Sigmoid colon (tissue), 7 donors: Measurements from ENCODE around the gene B3GLCT. TPM values are rescaled to one million over a fixed set of nuclear protein-coding genes. Genes with fewer than 3 reads are reported as not detected.

ENCODE experiments used
- DNase-seq: peaks from one replicate; pipeline ENCODE4 v3.0.0-alpha.2; 2019
- H3K27ac ChIP-seq, 4 donors: fragments of 200-600 bp; sonication (generic); one replicate each; pipeline ENCODE4 v1.5.1; 2016 to 2019; ENCODE audit warnings: mild to moderate bottlenecking in 1 of 4
- H3K27me3 ChIP-seq, 3 donors: fragments of 200-600 bp; sonication (generic); one replicate each; pipeline ENCODE4 v1.5.1; 2019; ENCODE audit warnings: mild to moderate bottlenecking in 1 of 3
- H3K36me3 ChIP-seq, 4 donors: fragments of 200-600 bp; sonication (generic); one replicate each; pipeline ENCODE4 v1.5.1; 2016 to 2019
- H3K4me1 ChIP-seq, 4 donors: fragments of 200-600 bp; sonication (generic); one replicate each; pipeline ENCODE4 v1.5.1; 2017 to 2019
- H3K4me3 ChIP-seq, 4 donors: fragments of 200-600 bp; sonication (generic); one replicate each; pipeline ENCODE4 v1.5.1; 2017 to 2019; ENCODE audit warnings: mild to moderate bottlenecking in 2 of 4, moderate library complexity in 1 of 4
- H3K9me3 ChIP-seq, 4 donors: fragments of 200-600 bp in 3 of 4; sonication (generic) in 3 of 4; one replicate each; pipeline versions ENCODE4 v1.5.1 to v1.6.1; 2013 to 2019
- EP300 ChIP-seq, 4 donors: sonication (generic); formaldehyde crosslinking; IDR thresholded peaks; one replicate each; pipeline ENCODE4 v1.6.1; 2017; ENCODE audit warnings: antibody characterized with exemption in 4 of 4
- POLR2A ChIP-seq, 2 donors: fragments of 450-650 bp; IDR thresholded peaks; one replicate each; pipeline ENCODE4 v1.6.1; 2016; ENCODE audit warnings: antibody characterized with exemption in 2 of 2, mild to moderate bottlenecking in 2 of 2, moderate library complexity in 2 of 2
- POLR2AphosphoS5 ChIP-seq, 4 donors: sonication (generic); formaldehyde crosslinking; IDR thresholded peaks; one replicate each; pipeline ENCODE4 v1.6.1; 2017; ENCODE audit warnings: antibody characterized with exemption in 4 of 4
- WGBS, 2 donors: extraction: QIAGEN DNeasy Blood & Tissue Kit; methylation state at CpG; one replicate each; pipeline ENCODE4 v1.1.7; 2013; 5-methylcytosine and 5-hydroxymethylcytosine counted together
- intact Hi-C: fragments of 100-400 bp; cut with DNase I; formaldehyde crosslinking; loops from one replicate; pipeline ENCODE4 v1.15.1; 2023
- polyA plus RNA-seq, 3 donors: library from polyadenylated mRNA; stranded (reverse); fragments of 200-250 nt; gene quantifications; one replicate each; pipeline ENCODE4 v1.2.3, GENCODE V29; 2013
- total RNA-seq, 4 donors: library from RNA; depleted of rRNA; stranded (reverse); fragments of >200 nt; gene quantifications; one replicate each; pipeline ENCODE4 v1.1.0, GENCODE V29; 2016
- TF ChIP-seq, protein P1 (sequence below), 4 experiments: fragments of 450-650 bp in 3 of 4; fragments of 200-600 bp in 1 of 4; IDR thresholded peaks; one replicate each; pipeline ENCODE4 v1.5.1; 2016 to 2019; ENCODE audit warnings: antibody characterized with exemption in 4 of 4, mild to moderate bottlenecking in 3 of 4, moderate library complexity in 2 of 4
- donor health status: healthy with polysubstance abuse.
- donor health status: Bipolar disorder and iron deficiency.
- donor health status: healthy.

Gene B3GLCT
- total and polyA plus RNA-seq, 7 donors, result 0.60 to 7.5 (median 5.8) TPM

DNA sequence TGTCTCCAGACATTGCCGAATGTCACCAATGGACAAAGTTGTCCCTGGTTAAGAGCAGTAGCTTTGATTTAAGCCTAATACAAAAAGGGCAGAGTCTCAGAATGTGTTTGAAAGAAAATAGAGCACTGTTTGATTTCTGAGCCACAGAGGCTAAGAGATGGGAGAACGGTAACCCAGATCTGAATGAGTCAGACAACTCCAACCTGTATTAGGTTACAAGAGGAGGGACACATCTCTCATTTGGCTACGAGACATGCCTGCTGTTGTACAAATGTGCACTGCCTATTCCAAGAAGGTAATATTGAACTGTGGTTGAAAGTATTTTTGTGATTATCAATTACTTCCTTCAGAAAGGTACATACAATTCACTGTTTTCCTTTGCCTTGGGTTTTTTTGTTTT lies 33.2 kb upstream of the B3GLCT start:
- Histone ChIP-seq H3K27me3 (no peaks in the 10 kb centered on the region), H3K4me1 (peaks cover 0 to 5% (median 2%) of the 10 kb centered on the region in 4 donors), H3K36me3 (no peaks in the 10 kb centered on the region), H3K27ac (no peak overlapping the region), H3K4me3 (no peak overlapping the region), H3K9me3 (no peaks in the 10 kb centered on the region)
- TF ChIP-seq EP300 (IDR thresholded peaks at IDR 0.05) (no peak), POLR2AphosphoS5 (IDR thresholded peaks at IDR 0.05) (no peak)
- DNase-seq, result no peak
- intact Hi-C loops, result loop anchor here (10.0 kb wide), 1 partner anchor 292 kb away; no protein-coding TSS in a partner anchor
- 91 to 97% methylated on average over 3 of the region's 3 CpGs for WGBS, 2 donors

DNA sequence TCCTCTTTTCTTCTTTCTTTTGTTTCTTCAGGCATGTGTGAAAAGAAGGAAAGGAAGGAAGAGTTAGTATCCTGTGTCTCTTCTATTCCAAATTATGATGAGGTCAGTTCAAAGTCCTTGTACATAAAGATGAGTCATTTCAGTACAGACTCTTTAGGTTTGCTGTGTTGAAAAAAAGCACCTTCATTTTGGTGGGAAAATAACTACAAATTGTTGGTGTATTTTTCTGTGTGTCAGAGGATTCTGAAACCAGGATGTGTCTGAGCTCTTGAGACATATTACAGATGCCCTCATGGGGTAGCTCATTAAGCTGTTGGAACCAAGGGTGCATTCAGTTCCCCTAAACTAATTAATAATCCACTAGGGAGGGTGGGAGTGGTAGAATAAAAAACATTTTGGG lies 32.3 kb upstream of the B3GLCT start:
- no peaks in the 10 kb centered on the region for H3K36me3 ChIP-seq
- no peaks in the 10 kb centered on the region for H3K9me3 ChIP-seq
- TF ChIP-seq POLR2A (IDR thresholded peaks at IDR 0.05), result no peak
- TF ChIP-seq EP300 (IDR thresholded peaks at IDR 0.05), result no peak
- no peak for TF ChIP-seq POLR2AphosphoS5 (IDR thresholded peaks at IDR 0.05)
- TF ChIP-seq, protein P1, sequence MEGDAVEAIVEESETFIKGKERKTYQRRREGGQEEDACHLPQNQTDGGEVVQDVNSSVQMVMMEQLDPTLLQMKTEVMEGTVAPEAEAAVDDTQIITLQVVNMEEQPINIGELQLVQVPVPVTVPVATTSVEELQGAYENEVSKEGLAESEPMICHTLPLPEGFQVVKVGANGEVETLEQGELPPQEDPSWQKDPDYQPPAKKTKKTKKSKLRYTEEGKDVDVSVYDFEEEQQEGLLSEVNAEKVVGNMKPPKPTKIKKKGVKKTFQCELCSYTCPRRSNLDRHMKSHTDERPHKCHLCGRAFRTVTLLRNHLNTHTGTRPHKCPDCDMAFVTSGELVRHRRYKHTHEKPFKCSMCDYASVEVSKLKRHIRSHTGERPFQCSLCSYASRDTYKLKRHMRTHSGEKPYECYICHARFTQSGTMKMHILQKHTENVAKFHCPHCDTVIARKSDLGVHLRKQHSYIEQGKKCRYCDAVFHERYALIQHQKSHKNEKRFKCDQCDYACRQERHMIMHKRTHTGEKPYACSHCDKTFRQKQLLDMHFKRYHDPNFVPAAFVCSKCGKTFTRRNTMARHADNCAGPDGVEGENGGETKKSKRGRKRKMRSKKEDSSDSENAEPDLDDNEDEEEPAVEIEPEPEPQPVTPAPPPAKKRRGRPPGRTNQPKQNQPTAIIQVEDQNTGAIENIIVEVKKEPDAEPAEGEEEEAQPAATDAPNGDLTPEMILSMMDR (IDR thresholded peaks at IDR 0.05), result no peak
- no peak overlapping the region for H3K4me3 ChIP-seq
- intact Hi-C loops, result loop anchor here (10.0 kb wide), 1 partner anchor 293 kb away; no protein-coding TSS in a partner anchor
- DNase-seq, result no peak
- H3K4me1 ChIP-seq, result peaks cover 0 to 5% (median 2%) of the 10 kb centered on the region in 4 donors
- no peaks in the 10 kb centered on the region for H3K27me3 ChIP-seq
- no peak overlapping the region for H3K27ac ChIP-seq

DNA sequence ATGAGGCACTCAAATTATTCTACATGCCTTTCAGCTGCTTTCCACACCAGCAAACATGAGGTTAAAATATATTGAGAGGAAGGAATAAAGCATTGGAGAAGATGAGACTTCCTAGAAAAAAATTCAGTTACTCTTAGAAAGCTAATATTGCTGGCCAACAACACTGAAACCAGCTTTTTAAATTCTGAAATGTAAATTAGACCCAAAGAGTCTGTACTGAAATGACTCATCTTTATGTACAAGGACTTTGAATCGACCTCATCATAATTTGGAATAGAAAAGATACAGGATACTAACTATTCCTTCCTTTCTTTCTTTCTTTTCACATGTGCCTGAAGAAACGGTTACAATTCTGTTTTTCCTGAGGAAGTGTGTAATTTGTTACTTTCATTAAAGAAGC lies 31.6 kb upstream of the B3GLCT start:
- H3K27ac ChIP-seq, result no peak overlapping the region
- 33 to 39% methylated on average over 2 of the region's 2 CpGs for WGBS, 2 donors

DNA sequence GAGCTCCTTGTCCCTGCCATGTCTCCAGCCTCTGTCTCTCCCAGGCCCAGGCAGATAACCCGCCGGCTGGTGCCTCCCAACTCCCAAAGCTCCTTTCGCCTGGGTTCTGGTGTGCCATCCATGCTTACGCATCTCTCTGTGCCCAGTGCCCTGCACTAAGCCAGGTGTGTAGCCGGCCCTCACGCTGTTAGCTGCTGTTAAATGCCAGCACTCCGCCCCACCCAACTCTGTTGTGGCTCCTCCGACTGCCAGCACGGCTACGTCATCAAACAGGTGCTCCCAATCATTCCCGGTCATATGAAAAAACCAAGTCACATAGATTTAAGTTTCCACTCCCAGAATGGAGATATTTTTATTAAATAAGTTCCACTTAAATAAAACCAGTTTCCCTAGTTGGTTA lies 31.0 kb upstream of the B3GLCT start:
- no peak overlapping the region for H3K27ac ChIP-seq
- intact Hi-C loops, result loop anchor here (10.0 kb wide), 1 partner anchor 294 kb away; no protein-coding TSS in a partner anchor
- H3K4me1 ChIP-seq, result no peaks in the 10 kb centered on the region
- no peak overlapping the region for H3K4me3 ChIP-seq
- no peaks in the 10 kb centered on the region for H3K36me3 ChIP-seq
- no peaks in the 10 kb centered on the region for H3K27me3 ChIP-seq
- no peak for TF ChIP-seq POLR2AphosphoS5 (IDR thresholded peaks at IDR 0.05)
- no peak for TF ChIP-seq POLR2A (IDR thresholded peaks at IDR 0.05)
- no peak for TF ChIP-seq EP300 (IDR thresholded peaks at IDR 0.05)
- TF ChIP-seq, protein P1 (IDR thresholded peaks at IDR 0.05), result no peak
- H3K9me3 ChIP-seq, result no peaks in the 10 kb centered on the region
- no peak for DNase-seq
- WGBS, 2 donors, result 46 to 79% methylated on average over 11 of the region's 11 CpGs

More for the DNA sequence above, 31.6 kb upstream of the B3GLCT start:
- intact Hi-C loops, result loop anchor here (10.0 kb wide), 1 partner anchor 293 kb away; no protein-coding TSS in a partner anchor
- Histone ChIP-seq H3K4me3 (no peak overlapping the region), H3K9me3 (no peaks in the 10 kb centered on the region), H3K27me3 (no peaks in the 10 kb centered on the region), H3K4me1 (peaks cover 0 to under 1% (median 0%) of the 10 kb centered on the region in 4 donors), H3K36me3 (no peaks in the 10 kb centered on the region)
- no peak for TF ChIP-seq EP300 (IDR thresholded peaks at IDR 0.05)
- TF ChIP-seq POLR2A (IDR thresholded peaks at IDR 0.05), result no peak
- no peak for TF ChIP-seq POLR2AphosphoS5 (IDR thresholded peaks at IDR 0.05)
- TF ChIP-seq, protein P1 (IDR thresholded peaks at IDR 0.05), result no peak
- no peak for DNase-seq

DNA sequence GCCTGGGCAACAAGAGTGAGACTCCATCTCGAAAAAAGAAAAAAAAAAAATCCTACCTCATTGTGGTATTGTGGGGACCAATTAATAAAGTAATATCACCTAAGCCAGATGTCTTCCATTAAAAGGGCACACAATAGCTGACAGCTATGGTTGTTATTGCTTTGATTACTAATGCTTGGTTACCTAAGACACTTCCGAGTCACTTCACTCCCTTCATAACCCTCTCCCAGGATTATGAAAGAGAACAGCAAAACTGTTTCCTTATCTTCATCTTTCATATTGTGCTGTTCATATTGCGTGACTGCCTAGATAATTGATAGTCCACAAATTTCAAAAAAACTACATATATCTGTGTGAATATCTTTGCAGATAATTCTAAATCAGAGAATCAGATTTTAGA lies 27.8 kb upstream of the B3GLCT start:
- no peaks in the 10 kb centered on the region for H3K36me3 ChIP-seq
- H3K9me3 ChIP-seq, result no peaks in the 10 kb centered on the region
- intact Hi-C loops, result no loop called here
- 93 to 94% methylated on average over 3 of the region's 3 CpGs for WGBS, 2 donors
- DNase-seq, result no peak
- no peaks in the 10 kb centered on the region for H3K27me3 ChIP-seq
- peaks cover 0 to 3% (median 0%) of the 10 kb centered on the region in 4 donors for H3K4me1 ChIP-seq
- TF ChIP-seq EP300 (IDR thresholded peaks at IDR 0.05), result no peak
- H3K27ac ChIP-seq, result no peak overlapping the region
- no peak overlapping the region for H3K4me3 ChIP-seq

DNA sequence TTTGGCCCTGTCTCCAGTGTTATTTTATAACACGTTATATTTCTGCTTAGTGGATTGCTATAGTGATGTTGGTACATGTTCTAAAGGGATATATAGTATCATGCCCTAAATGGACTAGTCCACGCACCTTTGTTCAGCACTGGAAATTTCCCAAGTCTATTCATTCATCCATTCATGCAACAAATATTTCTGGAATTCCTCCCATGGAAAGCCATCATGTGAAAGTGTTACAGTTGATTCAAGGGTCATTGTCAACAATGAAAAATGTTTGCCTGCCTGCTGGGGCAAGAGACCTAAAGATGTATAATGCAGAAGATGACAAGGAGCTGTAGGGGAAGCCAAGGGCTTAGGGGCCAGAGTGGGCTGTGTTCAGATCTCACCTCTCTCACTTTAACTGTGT lies 27.2 kb upstream of the B3GLCT start:
- no peaks in the 10 kb centered on the region for H3K27me3 ChIP-seq
- H3K36me3 ChIP-seq, result no peaks in the 10 kb centered on the region
- 82 to 90% methylated on average over 2 of the region's 2 CpGs for WGBS, 2 donors
- intact Hi-C loops, result no loop called here
- H3K4me1 ChIP-seq, result peaks cover 0 to 3% (median 0%) of the 10 kb centered on the region in 4 donors
- DNase-seq, result no peak
- H3K27ac ChIP-seq, result no peak overlapping the region
- no peaks in the 10 kb centered on the region for H3K9me3 ChIP-seq
- TF ChIP-seq POLR2A (IDR thresholded peaks at IDR 0.05) (no peak), POLR2AphosphoS5 (IDR thresholded peaks at IDR 0.05) (no peak), EP300 (IDR thresholded peaks at IDR 0.05) (no peak)
- TF ChIP-seq, protein P1 (IDR thresholded peaks at IDR 0.05), result no peak
- H3K4me3 ChIP-seq, result no peak overlapping the region
